Spleen (tissue), 11 donors: ENCODE measurements around the gene TBC1D8. TPM values are rescaled to one million over a fixed set of nuclear protein-coding genes. Genes with fewer than 3 reads are reported as not detected.
A peak's percentile ranks its signal among the peaks of the same experiment; 100 is the strongest.

Experiments
- DNase-seq: peaks from one replicate; pipeline ENCODE4 v3.0.0-alpha.2; 2020
- H3K27ac ChIP-seq, 8 donors: fragments of 200-600 bp; sonication (generic) in 7 of 8; 1 replicate in 4 of 8; 2 replicates in 4 of 8; pipeline versions ENCODE4 v1.5.0 to v1.8.0; 2016 to 2021; ENCODE audit warnings: inconsistent platforms in 4 of 8, mild to moderate bottlenecking in 4 of 8, moderate library complexity in 1 of 8
- H3K27me3 ChIP-seq, 7 donors: fragments of 200-600 bp; sonication (generic) in 6 of 7; replicated peaks in 1 of 7; 1 replicate in 4 of 7; 2 replicates in 3 of 7; pipeline versions ENCODE4 v1.5.0 to v1.8.0; 2016 to 2021; ENCODE audit warnings: inconsistent platforms in 3 of 7, mild to moderate bottlenecking in 1 of 7
- H3K36me3 ChIP-seq, 6 donors: fragments of 200-600 bp; sonication (generic) in 5 of 6; 1 replicate in 4 of 6; 2 replicates in 2 of 6; pipeline versions ENCODE4 v1.5.0 to v1.8.0; 2016 to 2021; ENCODE audit warnings: inconsistent platforms in 2 of 6
- H3K4me1 ChIP-seq, 6 donors: fragments of 200-600 bp; sonication (generic) in 5 of 6; 1 replicate in 3 of 6; 2 replicates in 3 of 6; pipeline versions ENCODE4 v1.5.0 to v1.8.0; 2016 to 2021; ENCODE audit warnings: inconsistent platforms in 3 of 6
- H3K4me3 ChIP-seq, 8 donors: fragments of 200-600 bp; sonication (generic) in 7 of 8; 1 replicate in 4 of 8; 2 replicates in 4 of 8; pipeline versions ENCODE4 v1.5.0 to v1.8.0; 2016 to 2021; ENCODE audit warnings: inconsistent platforms in 4 of 8, mild to moderate bottlenecking in 4 of 8, moderate library complexity in 2 of 8
- H3K9me3 ChIP-seq, 8 donors: fragments of 200-600 bp; sonication (generic) in 7 of 8; 1 replicate in 4 of 8; 2 replicates in 4 of 8; pipeline versions ENCODE4 v1.5.0 to v1.8.0; 2016 to 2021; ENCODE audit warnings: inconsistent platforms in 4 of 8
- POLR2A ChIP-seq, 3 donors: fragments of 450-650 bp; IDR thresholded peaks; one replicate each; pipeline ENCODE4 v1.5.1; 2017; ENCODE audit warnings: antibody characterized with exemption in 3 of 3, mild to moderate bottlenecking in 1 of 3
- POLR2AphosphoS5 ChIP-seq, 3 donors: sonication (generic); formaldehyde crosslinking; IDR thresholded peaks; one replicate each; pipeline ENCODE4 v1.5.1; 2017; ENCODE audit warnings: antibody characterized with exemption in 3 of 3
- WGBS, 5 donors: extraction: QIAGEN DNeasy Blood & Tissue Kit in 3 of 5; methylation state at CpG; one replicate each; pipeline versions ENCODE4 v1.1.5 to v1.1.7; 2013 to 2018; 5-methylcytosine and 5-hydroxymethylcytosine counted together
- intact Hi-C: fragments of 100-400 bp; cut with DNase I; formaldehyde crosslinking; loops from one replicate; pipeline ENCODE4 v1.15.0; 2023; ENCODE audit warnings: low total_unique reads
- polyA plus RNA-seq, 3 donors: library from polyadenylated mRNA; stranded (reverse); fragments of 200-250 nt; gene quantifications; one replicate each; pipeline ENCODE4 v1.2.1, GENCODE V29; 2013
- total RNA-seq, 7 donors: library from RNA; depleted of rRNA in 3 of 7; stranded (reverse); fragments of >200 nt in 3 of 7; fragmentation: NEBNext Ultra II Directional in 4 of 7; extraction: Animal tissue kit (Norgen Biotek cat#: 25700) in 4 of 7; gene quantifications; one replicate each; pipeline versions ENCODE4 v1.1.0 to v1.2.1, GENCODE V29; 2016 to 2021
- TF ChIP-seq, protein P1 (sequence below), 11 experiments: fragments of 200-600 bp in 7 of 11; fragments of 450-650 bp in 4 of 11; sonication (generic) in 4 of 11; IDR thresholded peaks in 8 of 11; conservative IDR thresholded peaks in 3 of 11; 1 replicate in 7 of 11; 2 replicates in 4 of 11; pipeline versions ENCODE4 v1.4.0 to v1.8.0; 2016 to 2021; ENCODE audit warnings: antibody characterized with exemption in 11 of 11, inconsistent platforms in 4 of 11, mild to moderate bottlenecking in 1 of 11
- donor health status: healthy with polysubstance abuse.
- donor health status: DM: no; HTN: no; CAD: no; lungs with moderate emphysema.
- donor health status: DM: no; HTN: no; CAD: no.
- donor health status: Bipolar disorder and iron deficiency.
- donor health status: healthy.
- donor health status: DM: no; HTN: no; CAD: no.
- donor health status: DM: yes; HTN: yes; CAD: no.

Gene TBC1D8
- total and polyA plus RNA-seq, 10 donors: 7.2 to 104 (median 40.5) TPM

DNA sequence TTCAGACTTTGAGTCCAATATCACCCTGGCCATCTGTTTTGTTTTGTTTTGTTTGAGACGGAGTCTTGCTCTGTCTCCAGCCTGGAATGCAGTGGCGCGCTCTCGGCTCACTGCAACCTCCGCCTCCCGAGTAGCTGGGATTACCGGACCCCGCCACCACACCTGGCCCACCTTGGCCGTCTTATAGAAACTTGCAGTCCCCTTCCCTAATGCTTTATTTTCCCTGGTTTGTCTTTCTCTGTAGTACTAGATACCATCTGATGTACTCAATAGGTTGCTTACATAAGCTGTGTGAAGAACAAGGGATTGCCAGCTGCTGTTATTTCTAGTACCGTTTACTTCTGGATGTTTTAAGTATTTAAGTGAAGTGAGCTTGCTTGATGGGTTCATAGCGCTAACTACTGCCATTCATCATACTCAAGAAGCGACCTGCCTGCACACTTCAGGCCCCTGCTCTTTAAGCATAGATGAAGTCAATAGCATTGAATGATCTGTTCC, 147.9 kb downstream of the TBC1D8 start:
- H3K27me3 ChIP-seq: no peaks in the 10 kb centered on the region
- peak overlapping the region in 6 of 8 donors; percentile 88 to 91 (median 90) for H3K27ac ChIP-seq
- H3K9me3 ChIP-seq: no peaks in the 10 kb centered on the region
- 38 to 57% (median 40%) methylated on average over 12 of the region's 12 CpGs for WGBS, 5 donors
- DNase-seq: no peak
- intact Hi-C loops: no loop called here
- H3K36me3 ChIP-seq: peaks cover 0 to 53% (median 47%) of the 10 kb centered on the region in 6 donors
- peak overlapping the region; percentile 51 to 91 (median 84) for H3K4me3 ChIP-seq
- TF ChIP-seq POLR2AphosphoS5 (IDR thresholded peaks at IDR 0.05) (peak in 1 of 3 donors; percentile 22), POLR2A (IDR thresholded peaks at IDR 0.05) (no peak)
- TF ChIP-seq, protein P1, sequence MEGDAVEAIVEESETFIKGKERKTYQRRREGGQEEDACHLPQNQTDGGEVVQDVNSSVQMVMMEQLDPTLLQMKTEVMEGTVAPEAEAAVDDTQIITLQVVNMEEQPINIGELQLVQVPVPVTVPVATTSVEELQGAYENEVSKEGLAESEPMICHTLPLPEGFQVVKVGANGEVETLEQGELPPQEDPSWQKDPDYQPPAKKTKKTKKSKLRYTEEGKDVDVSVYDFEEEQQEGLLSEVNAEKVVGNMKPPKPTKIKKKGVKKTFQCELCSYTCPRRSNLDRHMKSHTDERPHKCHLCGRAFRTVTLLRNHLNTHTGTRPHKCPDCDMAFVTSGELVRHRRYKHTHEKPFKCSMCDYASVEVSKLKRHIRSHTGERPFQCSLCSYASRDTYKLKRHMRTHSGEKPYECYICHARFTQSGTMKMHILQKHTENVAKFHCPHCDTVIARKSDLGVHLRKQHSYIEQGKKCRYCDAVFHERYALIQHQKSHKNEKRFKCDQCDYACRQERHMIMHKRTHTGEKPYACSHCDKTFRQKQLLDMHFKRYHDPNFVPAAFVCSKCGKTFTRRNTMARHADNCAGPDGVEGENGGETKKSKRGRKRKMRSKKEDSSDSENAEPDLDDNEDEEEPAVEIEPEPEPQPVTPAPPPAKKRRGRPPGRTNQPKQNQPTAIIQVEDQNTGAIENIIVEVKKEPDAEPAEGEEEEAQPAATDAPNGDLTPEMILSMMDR (IDR thresholded peaks at IDR 0.05 in 8 of 11, conservative IDR thresholded peaks at IDR 0.05 in 3 of 11): no peak
- peaks cover 12 to 66% (median 45%) of the 10 kb centered on the region in 6 donors for H3K4me1 ChIP-seq

DNA sequence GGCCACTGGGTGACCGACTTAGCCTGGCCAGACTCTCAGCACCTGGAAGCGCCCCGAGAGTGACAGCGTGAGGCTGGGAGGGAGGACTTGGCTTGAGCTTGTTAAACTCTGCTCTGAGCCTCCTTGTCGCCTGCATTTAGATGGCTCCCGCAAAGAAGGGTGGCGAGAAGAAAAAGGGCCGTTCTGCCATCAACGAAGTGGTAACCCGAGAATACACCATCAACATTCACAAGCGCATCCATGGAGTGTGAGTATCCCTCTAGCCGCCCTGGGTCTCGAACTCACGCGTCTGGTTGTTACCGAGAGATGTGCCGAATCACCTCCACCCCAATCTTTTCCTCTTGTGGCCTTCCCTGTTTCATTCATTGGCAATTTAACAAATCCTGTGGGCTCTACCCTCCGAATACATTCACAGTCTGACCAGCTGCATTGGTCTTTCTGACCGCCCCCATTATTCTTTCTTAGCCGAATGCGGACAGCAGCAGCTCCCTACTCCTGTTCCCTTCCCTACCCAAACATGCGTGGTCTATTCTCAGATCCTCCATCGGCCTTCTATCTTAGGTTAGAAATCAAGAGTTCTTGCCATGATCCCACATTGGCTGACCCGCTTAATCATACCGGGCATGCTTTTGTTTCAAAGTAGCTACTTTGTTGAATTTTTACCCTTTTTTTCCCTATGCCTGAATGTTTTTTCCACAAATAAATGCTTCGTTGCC, 148.5 kb downstream of the TBC1D8 start:
- WGBS, 5 donors: 2 to 3% (median 3%) methylated on average over 20 to 26 of the region's 26 CpGs
- TF ChIP-seq POLR2A (IDR thresholded peaks at IDR 0.05) (no peak), POLR2AphosphoS5 (IDR thresholded peaks at IDR 0.05) (no peak)
- TF ChIP-seq, protein P1 (IDR thresholded peaks at IDR 0.05 in 8 of 11, conservative IDR thresholded peaks at IDR 0.05 in 3 of 11): no peak
- peak overlapping the region; percentile 51 to 91 (median 84) for H3K4me3 ChIP-seq
- H3K9me3 ChIP-seq: no peaks in the 10 kb centered on the region
- peak overlapping the region; percentile 79 to 91 (median 88) for H3K27ac ChIP-seq
- peaks cover 12 to 60% (median 44%) of the 10 kb centered on the region in 6 donors for H3K4me1 ChIP-seq
- intact Hi-C loops: no loop called here
- H3K36me3 ChIP-seq: peaks cover 0 to 46% (median 42%) of the 10 kb centered on the region in 6 donors
- DNase-seq: no peak
- H3K27me3 ChIP-seq: no peaks in the 10 kb centered on the region

DNA sequence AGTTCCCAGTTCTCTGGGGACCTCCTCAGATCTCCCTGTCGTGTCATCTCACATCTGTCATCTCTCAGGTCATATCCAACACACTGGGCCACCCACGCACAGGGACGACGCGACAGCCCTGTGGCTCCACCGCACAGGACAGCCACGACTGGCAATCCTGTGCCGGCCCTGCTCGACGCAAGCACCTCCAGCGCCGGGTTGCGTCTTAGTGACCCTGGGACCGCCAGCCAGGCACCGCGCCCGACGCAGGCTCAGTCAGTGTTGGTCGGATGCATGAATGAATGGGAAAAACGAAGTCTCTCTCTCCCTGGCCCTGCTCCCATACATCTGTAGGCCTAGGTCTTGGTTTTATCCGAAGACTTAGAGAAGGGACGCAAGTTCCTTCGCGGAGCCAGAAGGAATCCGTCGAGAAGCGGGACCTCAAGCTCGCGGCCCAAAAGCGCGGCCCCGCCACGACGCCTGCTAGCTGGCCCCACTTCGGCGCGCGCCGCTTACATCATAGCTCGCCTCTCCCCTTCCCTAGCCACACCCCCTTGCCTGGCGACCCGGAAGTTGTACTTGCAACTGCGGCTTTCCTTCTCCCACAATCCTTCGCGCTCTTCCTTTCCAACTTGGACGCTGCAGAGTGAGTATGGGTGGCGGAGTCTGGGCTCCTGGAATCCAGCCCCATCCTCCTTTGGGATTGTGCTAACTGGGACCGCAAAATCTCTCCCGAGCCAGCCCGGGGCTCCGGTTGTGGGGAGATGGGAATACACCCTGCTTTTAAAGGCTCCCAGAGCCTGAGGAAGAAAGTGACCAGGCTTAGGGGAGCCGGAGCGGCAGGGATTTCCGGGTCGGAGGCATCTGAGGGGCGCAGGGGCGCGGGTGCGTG, 149.3 kb downstream of the TBC1D8 start, which contains the start of gene RPL31:
Gene RPL31 (plus strand): TSS at position 599 of the 871 bp plus-strand sequence. CDS start 413 bp downstream, outside the sequence.
- Histone ChIP-seq H3K27ac (peak within 1 kb of the TSS; percentile 79 to 91 (median 88)), H3K9me3 (no peaks in the 10 kb centered on the region), H3K4me1 (peaks cover 12 to 52% (median 42%) of the 10 kb centered on the region in 6 donors), H3K27me3 (no peaks in the 10 kb centered on the region), H3K4me3 (peak within 1 kb of the TSS; percentile 51 to 91 (median 84)), H3K36me3 (peaks cover 0 to 39% (median 34%) of the 10 kb centered on the region in 6 donors)
- intact Hi-C loops: no loop called here
- WGBS, 5 donors: 8 to 17% (median 9%) methylated on average over 35 to 59 of the region's 59 CpGs
- DNase-seq: peak; percentile 99
- TF ChIP-seq, protein P1 (IDR thresholded peaks at IDR 0.05 in 8 of 11, conservative IDR thresholded peaks at IDR 0.05 in 3 of 11): no peak
- TF ChIP-seq POLR2AphosphoS5 (IDR thresholded peaks at IDR 0.05): peak; percentile 92 to 98 (median 95)
- TF ChIP-seq POLR2A (IDR thresholded peaks at IDR 0.05): peak; percentile 8 to 50 (median 49)
